Neural cell (in vitro differentiated cells): ENCODE results near the gene TSSC4.

Experiments used
- EP300 ChIP-seq: fragments of 450-650 bp; conservative IDR thresholded peaks from 2 replicates; pipeline ENCODE4 v1.6.1; 2014; ENCODE audit warnings: antibody characterized with exemption, mild to moderate bottlenecking, moderate library complexity; ENCODE audit not compliant: poor library complexity, severe bottlenecking
- MXI1 ChIP-seq: fragments of 450-650 bp; conservative IDR thresholded peaks from 2 replicates; pipeline ENCODE4 v1.6.1; 2014; ENCODE audit warnings: antibody characterized with exemption, mild to moderate bottlenecking; ENCODE audit not compliant: poor library complexity, severe bottlenecking
- POLR2AphosphoS5 ChIP-seq: IDR thresholded peaks from 2 replicates; pipeline ENCODE4 v1.6.1; 2012
- SMC3 ChIP-seq: fragments of 450-650 bp; conservative IDR thresholded peaks from 2 replicates; pipeline ENCODE4 v1.6.1; 2014; ENCODE audit warnings: antibody characterized with exemption, mild to moderate bottlenecking, moderate library complexity; ENCODE audit not compliant: poor library complexity
- TAF1 ChIP-seq: IDR thresholded peaks from 2 replicates; pipeline ENCODE4 v1.6.1; 2012; ENCODE audit warnings: low read depth
- TF ChIP-seq, protein P1 (sequence below): fragments of 450-650 bp; IDR thresholded peaks from 2 replicates; pipeline ENCODE4 v1.5.1; 2014; ENCODE audit warnings: antibody characterized with exemption, mild to moderate bottlenecking, moderate library complexity; ENCODE audit not compliant: poor library complexity, severe bottlenecking
- TF ChIP-seq, protein P2 (sequence below): IDR thresholded peaks from 2 replicates; pipeline ENCODE4 v1.6.1; 2012; ENCODE audit warnings: borderline replicate concordance

DNA sequence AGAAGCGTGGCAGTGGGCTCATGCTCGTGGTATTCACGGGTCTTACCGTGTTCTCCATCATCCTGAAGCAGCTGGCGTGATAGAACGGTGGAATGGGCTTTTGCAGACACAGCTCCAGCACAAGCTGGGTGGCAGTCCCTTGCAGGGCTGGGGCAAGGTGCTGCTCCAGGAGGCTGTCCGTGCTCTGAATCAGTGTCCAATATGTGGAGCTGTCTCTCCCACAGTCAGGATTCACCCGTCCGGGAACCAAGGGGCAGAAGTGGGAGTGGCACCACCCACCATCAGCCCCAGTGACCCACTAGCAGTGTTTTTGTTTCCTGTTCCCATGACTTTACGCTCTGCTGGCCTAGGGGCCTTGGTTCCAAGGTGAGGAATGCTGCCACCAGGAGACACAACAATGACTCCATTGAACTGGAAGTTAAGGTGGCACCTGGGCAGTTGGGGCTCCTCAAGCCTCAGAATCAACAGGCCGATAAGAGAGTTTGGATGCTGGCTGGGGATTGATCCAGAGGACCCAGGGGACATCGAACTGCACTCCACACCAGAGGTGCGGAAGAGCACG lies 40.4 kb upstream of the TSSC4 start:
- TF ChIP-seq, protein P1, sequence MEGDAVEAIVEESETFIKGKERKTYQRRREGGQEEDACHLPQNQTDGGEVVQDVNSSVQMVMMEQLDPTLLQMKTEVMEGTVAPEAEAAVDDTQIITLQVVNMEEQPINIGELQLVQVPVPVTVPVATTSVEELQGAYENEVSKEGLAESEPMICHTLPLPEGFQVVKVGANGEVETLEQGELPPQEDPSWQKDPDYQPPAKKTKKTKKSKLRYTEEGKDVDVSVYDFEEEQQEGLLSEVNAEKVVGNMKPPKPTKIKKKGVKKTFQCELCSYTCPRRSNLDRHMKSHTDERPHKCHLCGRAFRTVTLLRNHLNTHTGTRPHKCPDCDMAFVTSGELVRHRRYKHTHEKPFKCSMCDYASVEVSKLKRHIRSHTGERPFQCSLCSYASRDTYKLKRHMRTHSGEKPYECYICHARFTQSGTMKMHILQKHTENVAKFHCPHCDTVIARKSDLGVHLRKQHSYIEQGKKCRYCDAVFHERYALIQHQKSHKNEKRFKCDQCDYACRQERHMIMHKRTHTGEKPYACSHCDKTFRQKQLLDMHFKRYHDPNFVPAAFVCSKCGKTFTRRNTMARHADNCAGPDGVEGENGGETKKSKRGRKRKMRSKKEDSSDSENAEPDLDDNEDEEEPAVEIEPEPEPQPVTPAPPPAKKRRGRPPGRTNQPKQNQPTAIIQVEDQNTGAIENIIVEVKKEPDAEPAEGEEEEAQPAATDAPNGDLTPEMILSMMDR = no peak
- no peak for TF ChIP-seq SMC3
- no peak for TF ChIP-seq TAF1
- TF ChIP-seq EP300 = no peak
- no peak for TF ChIP-seq MXI1
- no peak for TF ChIP-seq POLR2AphosphoS5
- TF ChIP-seq, protein P2, sequence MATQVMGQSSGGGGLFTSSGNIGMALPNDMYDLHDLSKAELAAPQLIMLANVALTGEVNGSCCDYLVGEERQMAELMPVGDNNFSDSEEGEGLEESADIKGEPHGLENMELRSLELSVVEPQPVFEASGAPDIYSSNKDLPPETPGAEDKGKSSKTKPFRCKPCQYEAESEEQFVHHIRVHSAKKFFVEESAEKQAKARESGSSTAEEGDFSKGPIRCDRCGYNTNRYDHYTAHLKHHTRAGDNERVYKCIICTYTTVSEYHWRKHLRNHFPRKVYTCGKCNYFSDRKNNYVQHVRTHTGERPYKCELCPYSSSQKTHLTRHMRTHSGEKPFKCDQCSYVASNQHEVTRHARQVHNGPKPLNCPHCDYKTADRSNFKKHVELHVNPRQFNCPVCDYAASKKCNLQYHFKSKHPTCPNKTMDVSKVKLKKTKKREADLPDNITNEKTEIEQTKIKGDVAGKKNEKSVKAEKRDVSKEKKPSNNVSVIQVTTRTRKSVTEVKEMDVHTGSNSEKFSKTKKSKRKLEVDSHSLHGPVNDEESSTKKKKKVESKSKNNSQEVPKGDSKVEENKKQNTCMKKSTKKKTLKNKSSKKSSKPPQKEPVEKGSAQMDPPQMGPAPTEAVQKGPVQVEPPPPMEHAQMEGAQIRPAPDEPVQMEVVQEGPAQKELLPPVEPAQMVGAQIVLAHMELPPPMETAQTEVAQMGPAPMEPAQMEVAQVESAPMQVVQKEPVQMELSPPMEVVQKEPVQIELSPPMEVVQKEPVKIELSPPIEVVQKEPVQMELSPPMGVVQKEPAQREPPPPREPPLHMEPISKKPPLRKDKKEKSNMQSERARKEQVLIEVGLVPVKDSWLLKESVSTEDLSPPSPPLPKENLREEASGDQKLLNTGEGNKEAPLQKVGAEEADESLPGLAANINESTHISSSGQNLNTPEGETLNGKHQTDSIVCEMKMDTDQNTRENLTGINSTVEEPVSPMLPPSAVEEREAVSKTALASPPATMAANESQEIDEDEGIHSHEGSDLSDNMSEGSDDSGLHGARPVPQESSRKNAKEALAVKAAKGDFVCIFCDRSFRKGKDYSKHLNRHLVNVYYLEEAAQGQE = no peak
